ENCODE results near the gene KCNMA1. TPM values are rescaled to one million over a fixed set of nuclear protein-coding genes. Genes with fewer than 3 reads are reported as not detected.

KCNMA1 gene
- total RNA-seq, 1 experiment from 2014 or later = 143 TPM

- Histone ChIP-seq H3K4me1 (ENCODE audit: insufficient read depth, low read length) (peaks cover 22% of the 10 kb centered on the region), H3K4me2 (ENCODE audit: low read length) (no peak overlapping the region), H2AFZ (ENCODE audit: low read length) (no peak overlapping the region), H4K20me1 (ENCODE audit: low read length) (no peaks in the 10 kb centered on the region), H3K27me3 (ENCODE audit: low read length) (no peaks in the 10 kb centered on the region), H3K79me2 (ENCODE audit: low read length) (no peaks in the 10 kb centered on the region), H3K9ac (ENCODE audit: low read length) (no peak overlapping the region), H3K4me3 (ENCODE audit: low read length) (no peak overlapping the region), H3F3A (ENCODE audit: low read length, unreplicated experiment) (peaks cover 9% of the 10 kb centered on the region), H3K36me3 (ENCODE audit: low read depth, low read length) (no peaks in the 10 kb centered on the region), H3K27ac (ENCODE audit: low read length) (no peak overlapping the region), H3K9me3 (ENCODE audit: low read length) (no peaks in the 10 kb centered on the region), H3K9me2 (replicated peaks; ENCODE audit: low read length) (no peaks in the 10 kb centered on the region)
- ATAC-seq = no peak
- intact Hi-C loops (cut with micrococcal nuclease) = loop anchor here (5.0 kb wide), 1 partner anchor 149 kb away; no protein-coding TSS in a partner anchor
- CTCF ChIA-PET = no interaction called here
- DNase-seq = no peak
- no peak for TF ChIP-seq CTCF (conservative IDR thresholded peaks at IDR 0.05; ENCODE audit: low read depth, low read length)
- TF ChIP-seq EZH2 (IDR thresholded peaks at IDR 0.05; ENCODE audit: low read length, unreplicated experiment) = no peak
- TF ChIP-seq EZH2phosphoT487 (IDR thresholded peaks at IDR 0.05; ENCODE audit: borderline replicate concordance, low read length) = no peak
- POLR2A ChIA-PET (ENCODE audit: unreplicated experiment) = interaction anchor here (0.6 kb wide), 2 partner anchors 29 to 664 kb away, joined by 3 to 7 read pairs; no protein-coding TSS in a partner anchor
- BruUV-seq (replicated peaks) = no TSS peak
These were observed 624.7 kb downstream of the KCNMA1 start for GRCh38 chr10:77012812-77013500.

DNA sequence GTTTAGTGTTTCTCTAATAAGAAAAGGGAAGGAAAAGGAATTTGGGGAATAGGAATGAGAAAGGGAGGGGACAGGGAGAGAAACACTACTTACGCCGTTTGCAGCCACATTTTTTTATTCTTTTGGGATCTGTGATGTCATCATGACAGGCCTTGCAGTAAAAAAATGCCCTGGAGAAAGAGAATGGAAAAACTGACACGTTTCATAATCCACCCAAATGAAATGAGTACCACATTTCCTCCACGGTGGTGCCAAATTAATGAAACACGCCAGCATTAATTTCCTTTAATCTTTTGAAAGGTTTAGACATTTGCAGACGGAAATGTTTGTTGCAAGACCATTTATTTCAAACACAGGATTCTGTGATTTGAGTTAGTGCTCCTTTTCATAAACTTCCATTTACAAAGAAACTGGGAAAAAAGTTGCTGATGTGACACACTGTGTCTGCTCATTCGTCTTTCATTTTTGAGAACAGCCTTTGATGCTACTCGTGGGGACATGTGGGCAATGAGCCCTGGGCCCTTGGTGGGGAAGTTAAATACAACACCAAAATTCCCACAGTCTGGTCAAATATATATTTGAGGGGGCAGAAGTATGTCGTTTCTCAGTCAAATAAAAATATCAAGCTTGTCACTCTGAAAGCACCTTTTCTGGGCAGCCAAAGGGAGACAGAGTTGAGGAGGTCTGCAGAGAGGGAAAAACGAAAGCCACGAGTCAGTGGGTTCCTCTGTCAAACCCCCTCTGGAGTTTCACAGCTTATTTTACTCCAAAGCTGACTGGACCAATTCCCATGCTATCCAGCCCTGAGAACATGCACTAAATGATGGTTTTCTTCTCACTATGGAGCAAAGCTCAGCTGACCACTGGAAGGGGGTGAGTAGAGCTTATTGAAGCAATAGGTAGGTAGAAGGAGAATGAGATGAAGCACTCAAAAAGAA lies 625.5 kb downstream of the KCNMA1 start:
- H3K9me2 ChIP-seq (replicated peaks; ENCODE audit: low read length) = no peaks in the 10 kb centered on the region
- H3K27me3 ChIP-seq (ENCODE audit: low read length) = no peaks in the 10 kb centered on the region
- intact Hi-C loops (cut with micrococcal nuclease) = loop anchor here (5.0 kb wide), 1 partner anchor 150 kb away; no protein-coding TSS in a partner anchor
- no TSS peak for BruUV-seq (replicated peaks)
- ATAC-seq (no peak), DNase-seq (no peak)
- POLR2A ChIA-PET (ENCODE audit: unreplicated experiment) = interaction anchor here (0.6 kb wide), 1 partner anchor 30 kb away, joined by 7 read pairs; no protein-coding TSS in a partner anchor
- H3K36me3 ChIP-seq (ENCODE audit: low read depth, low read length) = 0 out of 2 replicates have a peak, but pooled peaks cover 2% of the 10 kb centered on the region
- peaks cover 7% of the 10 kb centered on the region for H3F3A ChIP-seq (ENCODE audit: low read length, unreplicated experiment)
- H3K9me3 ChIP-seq (ENCODE audit: low read length) = 0 out of 2 replicates have a peak, but pooled peaks cover 1% of the 10 kb centered on the region
- no peaks in the 10 kb centered on the region for H4K20me1 ChIP-seq (ENCODE audit: low read length)
- H3K4me1 ChIP-seq (ENCODE audit: insufficient read depth, low read length) = peaks cover 15% of the 10 kb centered on the region
- H3K79me2 ChIP-seq (ENCODE audit: low read length) = no peaks in the 10 kb centered on the region
- CTCF ChIA-PET = no interaction called here
- H3K27ac ChIP-seq (ENCODE audit: low read length) = no peak overlapping the region
- no peak for TF ChIP-seq EZH2 (IDR thresholded peaks at IDR 0.05; ENCODE audit: low read length, unreplicated experiment)
- TF ChIP-seq CTCF (conservative IDR thresholded peaks at IDR 0.05; ENCODE audit: low read depth, low read length) = no peak
- TF ChIP-seq EZH2phosphoT487 (IDR thresholded peaks at IDR 0.05; ENCODE audit: borderline replicate concordance, low read length) = no peak
- no peak overlapping the region for H3K9ac ChIP-seq (ENCODE audit: low read length)
- no peak overlapping the region for H2AFZ ChIP-seq (ENCODE audit: low read length)
- H3K4me3 ChIP-seq (ENCODE audit: low read length) = no peak overlapping the region
- H3K4me2 ChIP-seq (ENCODE audit: low read length) = no peak overlapping the region

All from PC-3 (cell line).